Upper lobe of left lung (tissue), 4 donors: Measurements from ENCODE around the gene MAGI2.

Source experiments
- CTCF ChIP-seq, 6 experiments: fragments of 450-650 bp in 4 of 6; fragments of 200-600 bp in 2 of 6; sonication (generic) in 2 of 6; IDR thresholded peaks; one replicate each; pipeline ENCODE4 v1.5.1; 2016 to 2019; ENCODE audit warnings: antibody characterized with exemption in 6 of 6
- POLR2A ChIP-seq, 4 donors: fragments of 450-650 bp; IDR thresholded peaks; one replicate each; pipeline ENCODE4 v1.5.1; 2016 to 2017; ENCODE audit warnings: antibody characterized with exemption in 4 of 4, mild to moderate bottlenecking in 2 of 4
- POLR2AphosphoS5 ChIP-seq, 2 donors: sonication (generic); formaldehyde crosslinking; IDR thresholded peaks; one replicate each; pipeline ENCODE4 v1.5.1; 2017; ENCODE audit warnings: antibody characterized with exemption in 2 of 2

- TF ChIP-seq CTCF (IDR thresholded peaks at IDR 0.05), result no peak
- TF ChIP-seq POLR2AphosphoS5 (IDR thresholded peaks at IDR 0.05), result no peak
- TF ChIP-seq POLR2A (IDR thresholded peaks at IDR 0.05), result no peak
Observed at GRCh38 chr7:79096361-79096805, 357.1 kb downstream of the MAGI2 start.
